HepG2 (cell line): ENCODE measurements around the gene BIVM.

Experiments
- BRF2 ChIP-seq: sonication (generic); formaldehyde crosslinking; IDR thresholded peaks from 2 replicates; pipeline ENCODE4 v1.8.1; 2022; ENCODE audit warnings: mild to moderate bottlenecking, missing genetic modification reagents
- E2F1 ChIP-seq: sonication (generic); formaldehyde crosslinking; IDR thresholded peaks from 2 replicates; pipeline ENCODE4 v1.5.0; 2020; ENCODE audit warnings: missing genetic modification reagents
- HMG20A ChIP-seq: IDR thresholded peaks from 2 replicates; pipeline ENCODE4 v1.6.1; 2016; ENCODE audit warnings: borderline replicate concordance
- REPIN1 ChIP-seq: sonication (generic); formaldehyde crosslinking; IDR thresholded peaks from 2 replicates; pipeline ENCODE4 v1.8.0; 2022; ENCODE audit warnings: missing genetic modification reagents, low read depth, mild to moderate bottlenecking, borderline replicate concordance
- TCF7 ChIP-seq: sonication (generic); IDR thresholded peaks from 2 replicates; pipeline ENCODE4 v1.6.1; 2016; ENCODE audit warnings: antibody characterized with exemption, low read depth
- ZNF274 ChIP-seq: sonication (generic); formaldehyde crosslinking; IDR thresholded peaks from 2 replicates; pipeline ENCODE4 v1.5.1; 2020; ENCODE audit warnings: mild to moderate bottlenecking, missing genetic modification reagents

GRCh38 chr13:102825921-102826706 lies 27.2 kb downstream of the BIVM start:
- TF ChIP-seq ZNF274 (CRISPR knock-in tag) = no peak
- no peak for TF ChIP-seq TCF7
- TF ChIP-seq E2F1 (CRISPR knock-in tag) = no peak
- no peak for TF ChIP-seq BRF2 (CRISPR knock-in tag)
- TF ChIP-seq HMG20A (CRISPR knock-in tag) = no peak
- TF ChIP-seq REPIN1 (CRISPR knock-in tag) = no peak
